Measurements from ENCODE around the gene MAPKAPK5.

DNA sequence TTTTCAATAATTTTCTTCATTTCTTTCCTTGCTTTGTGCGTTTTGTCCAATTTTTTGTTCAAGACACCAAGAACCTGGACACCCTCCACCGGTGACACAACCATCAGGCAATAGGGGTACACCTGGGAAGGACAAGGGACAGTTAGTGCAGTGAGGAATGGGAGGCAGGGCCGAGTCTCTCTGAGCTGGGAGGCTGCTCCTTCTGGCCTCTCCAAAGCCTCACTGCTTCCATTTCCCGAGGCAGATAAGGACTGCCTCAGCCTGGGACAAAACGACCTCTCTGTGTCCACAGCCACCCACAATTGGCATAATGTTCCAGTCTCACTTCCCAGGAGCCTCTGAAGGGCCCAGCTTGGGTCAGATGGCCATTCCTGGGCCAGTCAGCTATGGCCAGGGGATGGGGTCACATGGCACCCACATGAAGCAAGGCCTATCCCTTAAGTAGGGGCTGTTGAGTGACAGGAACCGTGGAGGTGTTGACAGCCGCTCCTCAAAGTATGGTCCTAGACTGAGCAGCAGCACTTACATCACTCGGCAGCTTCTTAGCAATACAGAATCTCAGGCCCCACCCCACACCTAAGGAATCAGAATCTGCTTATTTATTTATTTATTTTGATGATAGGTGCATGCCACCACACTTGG lies 13.6 kb upstream of the MAPKAPK5 start:
- TF ChIP-seq BHLHE40 (IDR thresholded peaks at IDR 0.05; ENCODE audit: low read length) (no peak), CREB1 (IDR thresholded peaks at IDR 0.05) (no peak), CREB1 (CRISPR knock-in tag; IDR thresholded peaks at IDR 0.05) (no peak), ZNF260 (CRISPR knock-in tag; IDR thresholded peaks at IDR 0.05; ENCODE audit: borderline replicate concordance, low read depth) (no peak), SRF (IDR thresholded peaks at IDR 0.05; ENCODE audit: low read depth, low read length) (no peak), ELF1 (CRISPR knock-in tag; IDR thresholded peaks at IDR 0.05) (no peak), ZSCAN22 (CRISPR knock-in tag; IDR thresholded peaks at IDR 0.05) (no peak), EP300 (IDR thresholded peaks at IDR 0.05; ENCODE audit: low read depth in 2 of 2, low read length in 2 of 2) (no peak), EP300 (CRISPR knock-in tag; IDR thresholded peaks at IDR 0.05; ENCODE audit: borderline replicate concordance) (no peak)

Data from HepG2 (cell line).